Measurements from ENCODE around the gene PTOV1. TPM values are rescaled to one million over a fixed set of nuclear protein-coding genes. Genes with fewer than 3 reads are reported as not detected.
A peak's percentile ranks its signal among the peaks of the same experiment; 100 is the strongest.

PTOV1 gene
- total and polyA plus RNA-seq, 2 of the 8 experiments (the other 6 are each of a cell fraction or from before 2014, with no cell fraction given), result 147 to 251 TPM

GRCh38 chr19:49851456-49852259 lies 699 bp downstream of the PTOV1 start:
- Histone ChIP-seq H2BK5ac (ENCODE audit: low read depth, low read length) (no peak overlapping the region), H3K79me1 (ENCODE audit: low read depth, low read length) (peaks cover 18% of the 10 kb centered on the region), H3K9ac (replicated peaks in 1 of 4; ENCODE audit: extremely low read depth in 1 of 4, low read depth in 3 of 4, low read length in 3 of 4) (peak overlapping the region; percentile 70 to 98 (median 83); a peak in 6 of 7 replicates), H3K9me3 (ENCODE audit: insufficient read depth in 2 of 2, low read depth in 1 of 2, low read length in 1 of 2) (no peaks in the 10 kb centered on the region), H3K4me3 (ENCODE audit: extremely low read depth in 1 of 4, insufficient read depth in 2 of 4, low read depth in 3 of 4, low read length in 4 of 4) (peak overlapping the region; percentile 62 to 88 (median 80)), H3K4me2 (ENCODE audit: insufficient read depth in 1 of 2, low read depth in 2 of 2, low read length in 2 of 2) (peak overlapping the region; percentile 84 to 98), H2BK12ac (ENCODE audit: low read depth, low read length) (no peak overlapping the region), H2AK5ac (ENCODE audit: low read depth, low read length) (no peak overlapping the region), H4K8ac (ENCODE audit: extremely low read depth, insufficient read depth, low read length) (peak overlapping the region; percentile 87; the same call in 1 of the 2 replicates), H3K18ac (ENCODE audit: extremely low read depth, low read length) (no peak overlapping the region; the same call in none of the 2 replicates), H4K5ac (ENCODE audit: insufficient read length, low read depth, low read length) (peak overlapping the region; percentile 45), H4K20me1 (replicated peaks in 1 of 2; ENCODE audit: control insufficient read depth in 1 of 2, insufficient read depth in 2 of 2, low read length in 2 of 2) (peaks cover 31 to 42% of the 10 kb centered on the region in 2 experiments), H2BK20ac (ENCODE audit: low read length) (no peak overlapping the region), H3K27me3 (replicated peaks in 1 of 4; ENCODE audit: control insufficient read depth in 3 of 4, extremely low read depth in 1 of 4, insufficient read depth in 3 of 4, low read length in 3 of 4) (no peaks in the 10 kb centered on the region; a peak in 1 of 7 replicates), H3K14ac (ENCODE audit: insufficient read length) (no peak overlapping the region), H3K23me2 (ENCODE audit: low read depth, low read length) (peaks cover 10% of the 10 kb centered on the region; the same call in 1 of the 2 replicates), H3K23ac (ENCODE audit: insufficient read length) (no peak overlapping the region), H3K36me3 (ENCODE audit: control insufficient read depth in 2 of 4, insufficient read depth in 4 of 4, low read length in 3 of 4) (peaks cover 0 to 31% (median 11%) of the 10 kb centered on the region in 4 experiments; a peak in 6 of 8 replicates), H3K79me2 (ENCODE audit: control insufficient read depth in 1 of 2, insufficient read depth in 2 of 2, low read length in 2 of 2) (peaks cover 17 to 28% of the 10 kb centered on the region in 2 experiments), H2AFZ (ENCODE audit: low read length) (no peak overlapping the region), H3K4ac (replicated peaks; ENCODE audit: insufficient read length, low read depth, low read length) (no peak overlapping the region), H3K56ac (replicated peaks; ENCODE audit: insufficient read length, low read depth, low read length) (no peak overlapping the region), H2BK120ac (replicated peaks; ENCODE audit: low read depth, low read length) (no peak overlapping the region), H3K27ac (ENCODE audit: low read depth, low read length) (peak overlapping the region; percentile 87; the same call in 1 of the 2 replicates), H3K4me1 (replicated peaks in 1 of 4; ENCODE audit: control insufficient read depth in 3 of 4, insufficient read depth in 4 of 4, low read length in 3 of 4) (peaks cover 3 to 9% (median 6%) of the 10 kb centered on the region in 4 experiments), H4K91ac (replicated peaks; ENCODE audit: insufficient read length, low read length) (no peak overlapping the region), H2BK15ac (ENCODE audit: low read length) (no peak overlapping the region)
- peak in 1 of 2 experiments; percentile 69 for DNase-seq (ENCODE audit: low read depth in 1 of 2, low spot score in 2 of 2)
- no peak for FAIRE-seq
- WGBS, 2 experiments (ENCODE audit: extremely low coverage in 1 of 2, insufficient coverage in 1 of 2, insufficient read length in 1 of 2, insufficient replicate concordance in 2 of 2, low coverage in 1 of 2, low lambda C conversion rate in 2 of 2, missing lambda C conversion rate in 1 of 2), result 10% methylated on average over 35 of the region's 78 CpGs; no CpG with 5 or more reads in 1 of the 2 experiments
- POLR2A ChIA-PET (ENCODE audit: partially characterized antibody), result interaction anchor here (1.1 to 12.4 kb wide), 24 partner anchors 7 to 167 kb away, joined by 3 to 247 read pairs (median 6); partner anchors contain the start of genes ADM5, AP2A1, ATF5 and CPT1C
- CTCF ChIA-PET (ENCODE audit: partially characterized antibody), result interaction anchor here (0.7 to 1.2 kb wide), 2 partner anchors 39 to 51 kb away, joined by 3 read pairs; no protein-coding TSS in a partner anchor
- TF ChIP-seq SIX5 (IDR thresholded peaks at IDR 0.05; ENCODE audit: low read depth, low read length) (no peak), BACH1 (IDR thresholded peaks at IDR 0.05; ENCODE audit: low read length) (no peak), SIN3A (conservative IDR thresholded peaks at IDR 0.05 in 1 of 2, IDR thresholded peaks at IDR 0.05 in 1 of 2; ENCODE audit: low read depth in 1 of 2, low read length in 2 of 2) (peak in 1 of 2 experiments; percentile 40; a peak in 1 of 4 replicates), POLR2A (IDR thresholded peaks at IDR 0.05; ENCODE audit: control extremely low read depth in 1 of 2, low read depth in 2 of 2, low read length in 2 of 2) (peak in 1 of 2 experiments; percentile 54; a peak in 2 of 3 replicates), CREB1 (IDR thresholded peaks at IDR 0.05) (no peak), ASH2L (IDR thresholded peaks at IDR 0.05; ENCODE audit: low read length) (peak; percentile 41), CEBPB (IDR thresholded peaks at IDR 0.05; ENCODE audit: low read depth, low read length) (no peak), CHD1 (IDR thresholded peaks at IDR 0.05; ENCODE audit: low read depth, low read length) (no peak), TCF12 (IDR thresholded peaks at IDR 0.05; ENCODE audit: low read depth, low read length) (no peak), POU5F1 (IDR thresholded peaks at IDR 0.05; ENCODE audit: low read depth, low read length) (no peak), PHF8 (conservative IDR thresholded peaks at IDR 0.05; ENCODE audit: low read depth, low read length) (no peak), CHD2 (IDR thresholded peaks at IDR 0.05; ENCODE audit: low read length) (no peak), MAX (IDR thresholded peaks at IDR 0.05) (0 out of 2 replicates have a peak, but pooled peaks have one; percentile 13)

Measured in H1 (cell line).